H1 (cell line): Measurements from ENCODE around the gene SEMA5B. TPM values are rescaled to one million over a fixed set of nuclear protein-coding genes. Genes with fewer than 3 reads are reported as not detected.

Experiments used
- CTCF ChIA-PET: fragments of 300-600 bp; sonication (Branson Sonifier 250); formaldehyde crosslinking; loops from one replicate; lab custom pipeline; 2021; ENCODE audit not compliant: partially characterized antibody; lab: Charles Lee
- POLR2A ChIA-PET: fragments of 300-600 bp; sonication (Branson Sonifier 250); formaldehyde crosslinking; loops from one replicate; lab custom pipeline; 2021; ENCODE audit warnings: inconsistent platforms; ENCODE audit not compliant: partially characterized antibody; lab: Charles Lee
- DNase-seq, 2 experiments: peaks; one replicate each; pipeline versions ENCODE4 v3.0.0 to v3.0.0-alpha.2; 2010 to 2022; ENCODE audit warnings: low spot score in 2 of 2, low read depth in 1 of 2, mixed read lengths in 1 of 2
- FAIRE-seq: peaks from 2 replicates; lab custom pipeline; 2011; peaks lifted over from hg19 to GRCh38; lab: Jason Lieb, UNC
- H2AFZ ChIP-seq: 2 replicates; pipeline ENCODE4 v1.8.1; 2012; ENCODE audit warnings: low read length, inconsistent platforms
- H2AK5ac ChIP-seq: 2 replicates; pipeline ENCODE4 v1.6.1; 2013; ENCODE audit warnings: low read depth, low read length
- H2BK120ac ChIP-seq: replicated peaks from 2 replicates; pipeline ENCODE3; 2013; ENCODE audit warnings: low read depth, low read length, inconsistent platforms
- H2BK12ac ChIP-seq: 2 replicates; pipeline ENCODE4 v1.6.1; 2013; ENCODE audit warnings: low read depth, low read length
- H2BK15ac ChIP-seq: 2 replicates; pipeline ENCODE4 v1.6.1; 2013; ENCODE audit warnings: low read length
- H2BK20ac ChIP-seq: 2 replicates; pipeline ENCODE4 v1.6.1; 2013; ENCODE audit warnings: low read length
- H2BK5ac ChIP-seq: 2 replicates; pipeline ENCODE4 v1.6.1; 2013; ENCODE audit warnings: low read depth, low read length
- H3K14ac ChIP-seq: 2 replicates; pipeline ENCODE4 v1.6.1; 2013; ENCODE audit warnings: inconsistent platforms; ENCODE audit not compliant: insufficient read length
- H3K18ac ChIP-seq: 2 replicates; pipeline ENCODE4 v1.6.1; 2013; ENCODE audit warnings: low read length; ENCODE audit errors: extremely low read depth
- H3K23ac ChIP-seq: 2 replicates; pipeline ENCODE4 v1.6.1; 2013; ENCODE audit warnings: inconsistent platforms; ENCODE audit not compliant: insufficient read length
- H3K23me2 ChIP-seq: 2 replicates; pipeline ENCODE4 v1.6.1; 2013; ENCODE audit warnings: low read depth, low read length
- H3K27ac ChIP-seq: 2 replicates; pipeline ENCODE4 v1.6.1; 2011; ENCODE audit warnings: low read depth, low read length, inconsistent platforms
- H3K27me3 ChIP-seq, 4 experiments: replicated peaks in 1 of 4; 1 replicate in 1 of 4; 2 replicates in 3 of 4; pipeline versions ENCODE4 v1.6.1 to v1.8.1; 2011 to 2013; ENCODE audit warnings: low read length in 3 of 4, mild to moderate bottlenecking in 3 of 4, inconsistent platforms in 2 of 4, mixed read lengths in 2 of 4, moderate library complexity in 1 of 4; ENCODE audit not compliant: control insufficient read depth in 3 of 4, insufficient read depth in 3 of 4; ENCODE audit errors: extremely low read depth in 1 of 4
- H3K36me3 ChIP-seq, 4 experiments: 2 replicates each; pipeline versions ENCODE4 v1.6.1 to v1.8.1; 2011 to 2013; ENCODE audit warnings: mild to moderate bottlenecking in 4 of 4, low read length in 3 of 4, moderate library complexity in 2 of 4, control low read depth in 1 of 4, inconsistent platforms in 1 of 4; ENCODE audit not compliant: insufficient read depth in 4 of 4, control insufficient read depth in 2 of 4
- H3K4ac ChIP-seq: replicated peaks from 2 replicates; pipeline ENCODE3; 2013; ENCODE audit warnings: low read length, low read depth, mixed read lengths, inconsistent platforms; ENCODE audit not compliant: insufficient read length
- H3K4me1 ChIP-seq, 4 experiments: replicated peaks in 1 of 4; 1 replicate in 1 of 4; 2 replicates in 3 of 4; pipeline versions ENCODE4 v1.6.1 to v1.8.1; 2011 to 2013; ENCODE audit warnings: low read length in 3 of 4, inconsistent platforms in 2 of 4, mixed read lengths in 1 of 4; ENCODE audit not compliant: insufficient read depth in 4 of 4, control insufficient read depth in 3 of 4
- H3K4me2 ChIP-seq, 2 experiments: 2 replicates each; pipeline versions ENCODE4 v1.6.1 to v1.8.1; 2011 to 2013; ENCODE audit warnings: low read depth in 2 of 2, low read length in 2 of 2, control low read depth in 1 of 2, inconsistent platforms in 1 of 2, mild to moderate bottlenecking in 1 of 2; ENCODE audit not compliant: insufficient read depth in 1 of 2
- H3K4me3 ChIP-seq, 4 experiments: fragments of 200-600, 300-600 bp in 1 of 4; sonication (generic), shearing (Covaris generic), sonication (Bioruptor Twin) in 1 of 4; 2 replicates each; pipeline versions ENCODE4 v1.5.1 to v1.8.1; 2011 to 2016; ENCODE audit warnings: low read length in 4 of 4, low read depth in 3 of 4, control low read depth in 2 of 4, inconsistent platforms in 2 of 4, mild to moderate bottlenecking in 2 of 4, mixed read lengths in 1 of 4, moderate library complexity in 1 of 4; ENCODE audit not compliant: insufficient read depth in 2 of 4; ENCODE audit errors: extremely low read depth in 1 of 4
- H3K56ac ChIP-seq: replicated peaks from 2 replicates; pipeline ENCODE3; 2013; ENCODE audit warnings: low read depth, mild to moderate bottlenecking, mixed read lengths, low read length, inconsistent platforms; ENCODE audit not compliant: insufficient read length
- H3K79me1 ChIP-seq: 2 replicates; pipeline ENCODE4 v1.6.1; 2013; ENCODE audit warnings: low read depth, low read length, control low read depth
- H3K79me2 ChIP-seq, 2 experiments: 2 replicates each; pipeline versions ENCODE4 v1.6.1 to v1.8.1; 2012 to 2013; ENCODE audit warnings: low read length in 2 of 2, mild to moderate bottlenecking in 2 of 2, inconsistent platforms in 1 of 2; ENCODE audit not compliant: insufficient read depth in 2 of 2, control insufficient read depth in 1 of 2
- H3K9ac ChIP-seq, 4 experiments: replicated peaks in 1 of 4; 1 replicate in 1 of 4; 2 replicates in 3 of 4; pipeline versions ENCODE4 v1.6.1 to v1.8.1; 2011 to 2013; ENCODE audit warnings: low read depth in 3 of 4, low read length in 3 of 4, control low read depth in 2 of 4, mild to moderate bottlenecking in 2 of 4, moderate library complexity in 2 of 4, inconsistent platforms in 1 of 4; ENCODE audit errors: extremely low read depth in 1 of 4
- H3K9me3 ChIP-seq, 2 experiments: 2 replicates each; pipeline versions ENCODE4 v1.6.1 to v1.8.1; 2012 to 2013; ENCODE audit warnings: mild to moderate bottlenecking in 2 of 2, moderate library complexity in 2 of 2, control low read depth in 1 of 2, inconsistent platforms in 1 of 2, low read depth in 1 of 2, low read length in 1 of 2, mixed read lengths in 1 of 2; ENCODE audit not compliant: insufficient read depth in 2 of 2
- H4K20me1 ChIP-seq, 2 experiments: replicated peaks in 1 of 2; 2 replicates each; pipeline versions ENCODE3 to v1.8.1; 2011 to 2013; ENCODE audit warnings: inconsistent platforms in 2 of 2, low read length in 2 of 2, mild to moderate bottlenecking in 1 of 2; ENCODE audit not compliant: insufficient read depth in 2 of 2, control insufficient read depth in 1 of 2
- H4K5ac ChIP-seq: 2 replicates; pipeline ENCODE4 v1.6.1; 2013; ENCODE audit warnings: low read length, low read depth, mixed read lengths, inconsistent platforms; ENCODE audit not compliant: insufficient read length
- H4K8ac ChIP-seq: 2 replicates; pipeline ENCODE4 v1.8.0; 2013; ENCODE audit warnings: mild to moderate bottlenecking, moderate library complexity, low read length, inconsistent platforms; ENCODE audit not compliant: insufficient read depth; ENCODE audit errors: extremely low read depth
- H4K91ac ChIP-seq: replicated peaks from 2 replicates; pipeline ENCODE3; 2013; ENCODE audit warnings: low read length, mixed read lengths, inconsistent platforms; ENCODE audit not compliant: insufficient read length
- CHD1 ChIP-seq: IDR thresholded peaks from 2 replicates; pipeline ENCODE4 v1.6.1; 2012; ENCODE audit warnings: low read depth, low read length, improper control_type of control experiment
- MAX ChIP-seq: IDR thresholded peaks from 2 replicates; pipeline ENCODE4 v1.6.1; 2012; ENCODE audit warnings: inconsistent platforms
- WGBS, 2 experiments: shearing (Covaris generic) in 1 of 2; methylation state at CpG; one replicate each; pipeline versions ENCODE4 v1.1.6 to v1.1.7; 2013 to 2015; ENCODE audit warnings: low lambda C conversion rate in 2 of 2, mixed read lengths in 2 of 2, inconsistent platforms in 1 of 2, low coverage in 1 of 2, missing lambda C conversion rate in 1 of 2; ENCODE audit not compliant: insufficient replicate concordance in 2 of 2, insufficient coverage in 1 of 2, insufficient read length in 1 of 2; ENCODE audit errors: extremely low coverage in 1 of 2, missing lambda C conversion rate in 1 of 2; 5-methylcytosine and 5-hydroxymethylcytosine counted together
- polyA plus RNA-seq, 7 experiments: library from polyadenylated mRNA; depleted of rRNA in 3 of 7; stranded (reverse) in 5 of 7; unstranded in 2 of 7; fragments of >200 nt in 5 of 7; fragments of 200-250 nt in 2 of 7; gene quantifications; 1 replicate in 5 of 7; 2 replicates in 1 of 7; 4 replicates in 1 of 7; pipeline versions ENCODE4 v1.2.1 to v1.2.3, GENCODE V29; 2011 to 2013; ENCODE audit warnings: missing spikeins in 2 of 7, mixed read lengths in 2 of 7
- total RNA-seq: library from RNA; stranded (reverse); fragmentation: NEBNext Ultra II Directional; extraction: Animal tissue kit (Norgen Biotek cat#: 25700); gene quantifications from 2 replicates; pipeline ENCODE4 v1.2.1, GENCODE V29; 2021

SEMA5B gene
- total and polyA plus RNA-seq, 2 of the 8 experiments (the other 6 are each of a cell fraction or from before 2014, with no cell fraction given), result 13.1 to 22.4 TPM

GRCh38 chr3:122945230-122945629, 82.3 kb downstream of the SEMA5B start:
- FAIRE-seq (no peak), DNase-seq (no peak)
- Histone ChIP-seq H3K4ac (no peak overlapping the region), H3K18ac (no peak overlapping the region), H3K9ac (no peak overlapping the region), H2BK5ac (no peak overlapping the region), H3K23ac (no peak overlapping the region), H3K27me3 (no peaks in the 10 kb centered on the region; a peak in 3 of 7 replicates), H4K5ac (no peak overlapping the region), H3K4me2 (no peak overlapping the region), H3K14ac (no peak overlapping the region), H3K36me3 (no peaks in the 10 kb centered on the region), H4K20me1 (peaks cover 0 to 6% of the 10 kb centered on the region in 2 experiments), H3K56ac (no peak overlapping the region), H4K91ac (no peak overlapping the region), H2BK120ac (no peak overlapping the region), H4K8ac (no peak overlapping the region), H2BK15ac (no peak overlapping the region), H3K27ac (no peak overlapping the region), H3K23me2 (no peaks in the 10 kb centered on the region), H2AFZ (no peak overlapping the region), H3K79me2 (no peaks in the 10 kb centered on the region), H2BK20ac (no peak overlapping the region), H3K79me1 (no peaks in the 10 kb centered on the region), H3K9me3 (no peaks in the 10 kb centered on the region), H3K4me1 (peaks cover 2 to 21% (median 4%) of the 10 kb centered on the region in 4 experiments; a peak in 6 of 7 replicates), H3K4me3 (no peak overlapping the region), H2BK12ac (no peak overlapping the region), H2AK5ac (no peak overlapping the region)
- POLR2A ChIA-PET, result no interaction called here
- WGBS, 2 experiments, result 92% methylated on average over 2 of the region's 2 CpGs; no CpG with 5 or more reads in 1 of the 2 experiments
- TF ChIP-seq CHD1 (no peak), MAX (no peak)
- CTCF ChIA-PET, result interaction anchor here (0.7 to 5.7 kb wide), 6 partner anchors 19 to 190 kb away, joined by 3 to 57 read pairs (median 4); partner anchors contain the start of gene SEMA5B
